Mesothelial cell of epicardium (in vitro differentiated cells): ENCODE measurements around the gene SIAH2. TPM values are rescaled to one million over a fixed set of nuclear protein-coding genes. Genes with fewer than 3 reads are reported as not detected.

Experiments
- DNase-seq, 2 experiments: peaks; one replicate each; pipeline ENCODE4 v3.0.0; 2021; ENCODE audit warnings: low spot score in 2 of 2; ENCODE audit not compliant: unreplicated experiment in 2 of 2
- H3K27ac Mint-ChIP-seq: 2 replicates; pipeline ENCODE4 v1.8.0; 2021; ENCODE audit warnings: mixed read lengths
- H3K27me3 Mint-ChIP-seq: 2 replicates; pipeline ENCODE4 v1.8.0; 2021; ENCODE audit warnings: low read depth, mixed read lengths
- H3K36me3 Mint-ChIP-seq: 2 replicates; pipeline ENCODE4 v1.8.0; 2021; ENCODE audit warnings: mixed read lengths
- H3K4me1 Mint-ChIP-seq: 2 replicates; pipeline ENCODE4 v1.8.0; 2021; ENCODE audit warnings: mixed read lengths
- H3K4me3 Mint-ChIP-seq: 2 replicates; pipeline ENCODE4 v1.8.0; 2021; ENCODE audit warnings: mild to moderate bottlenecking, moderate library complexity, mixed read lengths
- H3K9me3 Mint-ChIP-seq: 2 replicates; pipeline ENCODE4 v1.8.0; 2021; ENCODE audit warnings: mixed read lengths
- total RNA-seq: library from RNA; stranded (reverse); gene quantifications from 3 replicates; pipeline ENCODE4 v1.2.1, GENCODE V29; 2021
- TF ChIP-seq, protein P1 (sequence below): fragments of 200-600 bp; sonication (generic); IDR thresholded peaks from one replicate; pipeline ENCODE4 v1.5.0; 2021; ENCODE audit warnings: antibody characterized with exemption; ENCODE audit not compliant: unreplicated experiment

Gene SIAH2
- total RNA-seq, 1 donor from 2014 or later: 9.5 TPM

- Mint-ChIP-seq H3K27ac (no peak overlapping the region), H3K4me1 (no peaks in the 10 kb centered on the region), H3K36me3 (no peaks in the 10 kb centered on the region), H3K27me3 (peaks cover 7% of the 10 kb centered on the region), H3K4me3 (no peak overlapping the region), H3K9me3 (peaks cover 6% of the 10 kb centered on the region)
- no peak for DNase-seq
- TF ChIP-seq, protein P1, sequence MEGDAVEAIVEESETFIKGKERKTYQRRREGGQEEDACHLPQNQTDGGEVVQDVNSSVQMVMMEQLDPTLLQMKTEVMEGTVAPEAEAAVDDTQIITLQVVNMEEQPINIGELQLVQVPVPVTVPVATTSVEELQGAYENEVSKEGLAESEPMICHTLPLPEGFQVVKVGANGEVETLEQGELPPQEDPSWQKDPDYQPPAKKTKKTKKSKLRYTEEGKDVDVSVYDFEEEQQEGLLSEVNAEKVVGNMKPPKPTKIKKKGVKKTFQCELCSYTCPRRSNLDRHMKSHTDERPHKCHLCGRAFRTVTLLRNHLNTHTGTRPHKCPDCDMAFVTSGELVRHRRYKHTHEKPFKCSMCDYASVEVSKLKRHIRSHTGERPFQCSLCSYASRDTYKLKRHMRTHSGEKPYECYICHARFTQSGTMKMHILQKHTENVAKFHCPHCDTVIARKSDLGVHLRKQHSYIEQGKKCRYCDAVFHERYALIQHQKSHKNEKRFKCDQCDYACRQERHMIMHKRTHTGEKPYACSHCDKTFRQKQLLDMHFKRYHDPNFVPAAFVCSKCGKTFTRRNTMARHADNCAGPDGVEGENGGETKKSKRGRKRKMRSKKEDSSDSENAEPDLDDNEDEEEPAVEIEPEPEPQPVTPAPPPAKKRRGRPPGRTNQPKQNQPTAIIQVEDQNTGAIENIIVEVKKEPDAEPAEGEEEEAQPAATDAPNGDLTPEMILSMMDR: no peak
Observed at GRCh38 chr3:150790629-150791028, 27.7 kb upstream of the SIAH2 start.

DNA sequence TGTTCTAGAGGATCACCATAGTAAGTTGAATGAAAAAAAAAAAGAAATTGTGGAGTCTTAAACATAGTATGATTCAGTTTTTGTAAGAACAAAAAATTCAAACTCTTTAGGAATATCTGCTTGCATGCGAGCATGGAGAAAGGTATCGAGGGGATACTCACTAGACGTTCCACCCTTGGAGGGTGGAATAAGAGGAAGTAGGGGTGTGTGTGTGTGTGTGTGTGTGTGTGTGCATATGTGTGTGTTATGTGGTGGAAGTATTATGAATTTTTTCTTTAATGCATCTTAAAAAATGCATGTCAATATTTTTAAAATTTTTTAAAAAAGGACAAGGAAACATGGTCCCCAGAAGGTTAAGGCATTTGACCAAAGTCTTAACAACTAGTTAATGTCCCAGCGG, 26.5 kb upstream of the SIAH2 start:
- TF ChIP-seq, protein P1: no peak
- Mint-ChIP-seq H3K4me3 (no peak overlapping the region), H3K36me3 (no peaks in the 10 kb centered on the region), H3K27ac (no peak overlapping the region), H3K4me1 (no peaks in the 10 kb centered on the region), H3K9me3 (peaks cover 6% of the 10 kb centered on the region), H3K27me3 (peaks cover 7% of the 10 kb centered on the region)
- no peak for DNase-seq

DNA sequence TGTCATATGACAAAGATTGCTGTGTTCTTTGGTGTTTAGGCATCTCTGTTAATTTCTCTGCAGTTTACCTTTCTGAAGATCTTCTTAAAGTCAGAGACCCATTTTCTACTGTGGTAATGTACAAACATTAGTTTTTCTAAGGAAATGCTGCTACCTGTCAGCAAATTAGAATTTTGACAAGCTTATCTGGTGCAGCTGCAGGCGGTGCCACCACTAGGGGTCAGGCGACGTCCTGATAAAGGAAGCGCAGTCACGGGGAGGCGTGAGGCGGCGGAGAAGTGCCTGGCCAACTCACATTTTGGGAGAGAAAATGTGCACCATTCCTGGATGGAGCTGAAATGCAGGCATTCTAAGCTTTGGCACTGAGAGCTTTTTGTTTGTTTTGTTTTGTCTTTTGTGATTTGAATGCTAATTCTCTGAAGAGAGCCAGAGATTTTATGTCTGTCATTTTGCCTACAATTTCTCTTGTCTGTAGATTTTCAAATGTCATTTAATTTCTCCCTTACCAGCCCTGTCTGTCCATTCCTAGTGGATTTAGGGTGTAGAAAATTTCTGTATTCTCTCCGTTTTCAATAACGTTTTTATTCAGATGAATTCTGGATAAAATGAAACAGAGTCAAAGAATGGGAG, 24.9 kb upstream of the SIAH2 start:
- TF ChIP-seq, protein P1: peak; percentile 90
- H3K36me3 Mint-ChIP-seq: no peaks in the 10 kb centered on the region
- peaks cover 6% of the 10 kb centered on the region for H3K9me3 Mint-ChIP-seq
- H3K4me1 Mint-ChIP-seq: no peaks in the 10 kb centered on the region
- DNase-seq: peak; percentile 63 to 86
- H3K27ac Mint-ChIP-seq: no peak overlapping the region
- no peak overlapping the region for H3K4me3 Mint-ChIP-seq
- peaks cover 7% of the 10 kb centered on the region for H3K27me3 Mint-ChIP-seq

DNA sequence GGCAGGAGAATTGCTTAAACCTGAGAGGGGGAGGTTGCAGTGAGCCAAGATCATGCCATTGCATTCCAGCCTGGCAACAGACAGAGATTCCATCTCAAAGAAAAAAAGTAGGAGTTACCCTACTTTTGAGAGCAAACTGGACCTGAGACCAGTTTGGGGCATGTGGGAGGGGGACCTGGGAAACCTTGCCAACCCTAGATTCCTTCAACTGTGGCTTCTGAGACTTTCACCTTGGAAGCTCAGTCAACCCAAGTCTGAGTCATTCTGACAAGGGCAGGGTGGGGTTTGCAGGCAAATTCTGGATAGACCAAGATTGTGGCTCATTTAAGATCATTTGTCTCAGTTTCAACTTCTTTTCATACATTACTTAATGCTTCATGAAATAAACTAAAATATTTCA, 23.8 kb upstream of the SIAH2 start:
- Mint-ChIP-seq H3K36me3 (no peaks in the 10 kb centered on the region), H3K27ac (no peak overlapping the region), H3K4me1 (no peaks in the 10 kb centered on the region), H3K4me3 (no peak overlapping the region), H3K27me3 (peaks cover 7% of the 10 kb centered on the region), H3K9me3 (peaks cover 6% of the 10 kb centered on the region)
- DNase-seq: no peak
- TF ChIP-seq, protein P1: no peak

DNA sequence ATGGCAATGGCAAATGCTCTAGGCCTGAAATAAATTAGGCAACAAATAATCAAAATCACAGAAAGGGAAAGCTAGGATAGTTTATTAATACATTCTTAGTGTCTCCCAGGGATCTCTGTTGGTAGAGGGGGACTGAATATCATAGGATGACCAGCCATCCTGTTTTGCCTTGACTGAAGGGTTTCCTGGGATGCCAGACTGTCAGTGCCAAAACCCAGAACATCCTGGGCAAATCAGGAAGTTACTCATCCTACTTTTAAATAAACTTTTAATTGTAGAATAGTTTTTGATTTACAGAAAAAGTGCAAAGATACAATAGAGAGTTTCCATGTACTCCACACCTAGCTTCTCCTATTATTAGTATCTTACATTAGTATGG, 21.8 kb upstream of the SIAH2 start:
- DNase-seq: no peak
- Mint-ChIP-seq H3K27ac (no peak overlapping the region), H3K9me3 (no peaks in the 10 kb centered on the region), H3K27me3 (peaks cover 7% of the 10 kb centered on the region), H3K4me3 (no peak overlapping the region), H3K36me3 (no peaks in the 10 kb centered on the region), H3K4me1 (no peaks in the 10 kb centered on the region)
- TF ChIP-seq, protein P1: no peak
